K562 (cell line): ENCODE results near the gene C11orf98. TPM values are rescaled to one million over a fixed set of nuclear protein-coding genes. Genes with fewer than 3 reads are reported as not detected.
A peak's percentile ranks its signal among the peaks of the same experiment; 100 is the strongest.

Experiments
- ATAC-seq: fragments of 200-7000 bp; cut with Tn5 transposase; 3 replicates; pipeline ENCODE4 v1.9.1; 2020; ENCODE audit warnings: moderate library complexity
- BruUV-seq: library from RNA; stranded (reverse); fragments of 400-500 nt; replicated peaks from 2 replicates; lab custom pipeline; 2021; lab: Mats Ljungman, UMichigan
- CTCF ChIA-PET: fragments of 300-600 bp; formaldehyde crosslinking; extraction: SDS; loops from one replicate; lab custom pipeline; 2021; ENCODE audit warnings: low intra/inter-chr PET ratio; lab: Yijun Ruan, JAX
- POLR2A ChIA-PET: fragments of 300-600, 350-650 bp; sonication (Branson Sonifier 250); formaldehyde crosslinking; extraction: SDS; loops from one replicate; lab custom pipeline; 2021; ENCODE audit warnings: antibody characterized with exemption, inconsistent platforms; lab: Yijun Ruan, JAX
- DNase-seq, 4 experiments: peaks; one replicate each; pipeline versions ENCODE4 v3.0.0 to v3.0.0-alpha.2; 2011 to 2018; ENCODE audit warnings: low spot score in 3 of 4, mixed read lengths in 3 of 4; ENCODE audit errors: extremely low read depth in 1 of 4
- FAIRE-seq: peaks from 2 replicates; lab custom pipeline; 2011; peaks lifted over from hg19 to GRCh38; lab: Jason Lieb, UNC
- H2AFZ ChIP-seq: 2 replicates; pipeline ENCODE4 v1.6.0; 2011; ENCODE audit warnings: low read depth, low read length, control low read depth, inconsistent platforms
- H3K27ac ChIP-seq: fragments of 200-600 bp; 3 replicates; pipeline ENCODE4 v1.8.0; 2011; ENCODE audit warnings: low read depth, mild to moderate bottlenecking, control low read depth, inconsistent platforms, low read length, moderate library complexity, mixed read lengths; ENCODE audit errors: extremely low read depth
- H3K27me3 ChIP-seq, 2 experiments: fragments of 300-600 bp in 1 of 2; 2 replicates in 1 of 2; 3 replicates in 1 of 2; pipeline versions ENCODE4 v1.6.0 to v1.8.0; 2011; ENCODE audit warnings: inconsistent platforms in 2 of 2, low read length in 2 of 2, mild to moderate bottlenecking in 1 of 2, mixed read lengths in 1 of 2, moderate library complexity in 1 of 2; ENCODE audit not compliant: control insufficient read depth in 2 of 2, insufficient read depth in 2 of 2
- H3K36me3 ChIP-seq: fragments of 300-600 bp; 3 replicates; pipeline ENCODE4 v1.8.0; 2011; ENCODE audit warnings: mild to moderate bottlenecking, low read length, inconsistent platforms; ENCODE audit not compliant: control insufficient read depth, insufficient read depth
- H3K4me1 ChIP-seq, 2 experiments: fragments of 200-600 bp in 1 of 2; replicated peaks in 1 of 2; 2 replicates in 1 of 2; 3 replicates in 1 of 2; pipeline versions ENCODE4 v1.5.1 to v1.8.0; 2011; ENCODE audit warnings: inconsistent platforms in 2 of 2, low read length in 2 of 2, mild to moderate bottlenecking in 1 of 2, mixed read lengths in 1 of 2, moderate library complexity in 1 of 2; ENCODE audit not compliant: control insufficient read depth in 2 of 2, insufficient read depth in 2 of 2
- H3K4me2 ChIP-seq: 2 replicates; pipeline ENCODE4 v1.6.1; 2011; ENCODE audit warnings: low read length, control low read depth, inconsistent platforms, mixed read lengths; ENCODE audit not compliant: insufficient read depth
- H3K4me3 ChIP-seq: fragments of 200-600 bp; sonication (generic), shearing (Covaris generic); 2 replicates; pipeline ENCODE4 v1.5.1; 2016; ENCODE audit warnings: control low read depth, inconsistent platforms
- H3K79me2 ChIP-seq: fragments of 200-600 bp; 3 replicates; pipeline ENCODE4 v1.8.0; 2011; ENCODE audit warnings: low read length, inconsistent platforms; ENCODE audit not compliant: control insufficient read depth, insufficient read depth
- H3K9ac ChIP-seq, 2 experiments: 2 replicates each; pipeline versions ENCODE4 v1.6.0 to v1.6.1; 2011; ENCODE audit warnings: low read depth in 2 of 2, low read length in 2 of 2, control low read depth in 1 of 2, inconsistent platforms in 1 of 2, mild to moderate bottlenecking in 1 of 2, mixed read lengths in 1 of 2; ENCODE audit not compliant: insufficient read depth in 1 of 2
- H3K9me1 ChIP-seq: one replicate; pipeline ENCODE4 v1.6.0; 2011; ENCODE audit warnings: inconsistent platforms, mild to moderate bottlenecking, low read length, moderate library complexity; ENCODE audit not compliant: control insufficient read depth, insufficient read depth
- H3K9me3 ChIP-seq: replicated peaks from 2 replicates; pipeline ENCODE4 v1.5.1; 2011; ENCODE audit warnings: low read depth, low read length, inconsistent platforms; ENCODE audit not compliant: control insufficient read depth, insufficient read depth
- H4K20me1 ChIP-seq: replicated peaks from 2 replicates; pipeline ENCODE4 v1.6.1; 2011; ENCODE audit warnings: low read length, inconsistent platforms, mixed read lengths; ENCODE audit not compliant: control insufficient read depth, insufficient read depth
- ESRRA ChIP-seq: fragments of 450-650 bp; IDR thresholded peaks from 2 replicates; pipeline ENCODE4 v1.6.1; 2014; ENCODE audit warnings: low read depth, mild to moderate bottlenecking, moderate library complexity, borderline replicate concordance
- GABPB1 ChIP-seq: sonication (generic); formaldehyde crosslinking; IDR thresholded peaks from 2 replicates; pipeline ENCODE4 v1.8.0; 2022; ENCODE audit warnings: mild to moderate bottlenecking, missing genetic modification reagents
- HDAC3 ChIP-seq: fragments of 450-650 bp; IDR thresholded peaks from 2 replicates; pipeline ENCODE4 v1.6.1; 2018; ENCODE audit warnings: borderline replicate concordance, mild to moderate bottlenecking, moderate library complexity; ENCODE audit not compliant: partially characterized antibody
- HNRNPL ChIP-seq: fragments of 200-400 bp; formaldehyde crosslinking; IDR thresholded peaks from 2 replicates; pipeline ENCODE4 v1.6.1; 2017; ENCODE audit warnings: low read depth, mild to moderate bottlenecking, low read length
- KDM2B ChIP-seq: fragments of 250-450 bp; sonication (Bioruptor Pico); IDR thresholded peaks from 2 replicates; pipeline ENCODE4 v1.8.0; 2021; ENCODE audit warnings: mild to moderate bottlenecking, moderate library complexity
- POLR2G ChIP-seq: fragments of 200-400 bp; formaldehyde crosslinking; IDR thresholded peaks from 2 replicates; pipeline ENCODE4 v1.6.1; 2017; ENCODE audit warnings: low read depth, mild to moderate bottlenecking, antibody characterized with exemption, low read length, moderate library complexity
- POLR3G ChIP-seq: IDR thresholded peaks from 2 replicates; pipeline ENCODE4 v1.6.1; 2011; ENCODE audit not compliant: insufficient read length, insufficient replicate concordance; ENCODE audit errors: extremely low read depth
- PTBP1 ChIP-seq: fragments of 200-400 bp; formaldehyde crosslinking; IDR thresholded peaks from 2 replicates; pipeline ENCODE4 v1.6.1; 2017; ENCODE audit warnings: low read depth, low read length
- TAF1 ChIP-seq: IDR thresholded peaks from 2 replicates; pipeline ENCODE4 v1.6.1; 2011; ENCODE audit warnings: mild to moderate bottlenecking, low read length, moderate library complexity; ENCODE audit not compliant: insufficient read depth, control insufficient read depth, severe bottlenecking; ENCODE audit errors: extremely low read depth
- ZBTB34 ChIP-seq: fragments of 250-450 bp; sonication (Bioruptor Pico); IDR thresholded peaks from 2 replicates; pipeline ENCODE4 v1.8.0; 2021; ENCODE audit warnings: mild to moderate bottlenecking, moderate library complexity
- ZNF589 ChIP-seq: fragments of 200-800 bp; sonication (Bioruptor generic); IDR thresholded peaks from 2 replicates; pipeline ENCODE4 v1.6.1; 2016; ENCODE audit warnings: low read depth, missing genetic modification characterization, missing compliant biosample characterization
- ZNF699 ChIP-seq: fragments of 250-450 bp; sonication (Bioruptor Pico); IDR thresholded peaks from 2 replicates; pipeline ENCODE4 v1.8.0; 2021; ENCODE audit warnings: mild to moderate bottlenecking, moderate library complexity; ENCODE audit not compliant: insufficient replicate concordance
- WGBS: fragments of 100-300 bp; shearing (Covaris generic); methylation state at CpG from one replicate; pipeline ENCODE4 v1.1.6; 2016; ENCODE audit warnings: low coverage, mixed read lengths; ENCODE audit not compliant: insufficient coverage; ENCODE audit errors: missing lambda C conversion rate; 5-methylcytosine and 5-hydroxymethylcytosine counted together
- in situ Hi-C: fragments of 300-500 bp; cut with MboI; formaldehyde crosslinking; loops from 4 replicates; pipeline ENCODE4 v1.15.0; 2018; ENCODE audit warnings: inconsistent platforms, mixed read lengths
- intact Hi-C: fragments of 100-400 bp; cut with micrococcal nuclease; formaldehyde crosslinking; loops from 2 replicates; pipeline ENCODE4 v1.14.2; 2022
- polyA plus RNA-seq, 8 experiments: library from polyadenylated mRNA; depleted of rRNA in 4 of 8; stranded (reverse) in 5 of 8; unstranded in 3 of 8; fragments of >200 nt; fragmentation: Nextera tagmentation in 2 of 8; fragmentation: Illumina TruSeq in 1 of 8; extraction: Ambion mirVana in 2 of 8; extraction: Trizol in 1 of 8; gene quantifications; 2 replicates each; pipeline versions ENCODE4 v1.2.1 to v1.2.3, GENCODE V29; 2011 to 2014; ENCODE audit warnings: inconsistent platforms in 1 of 8, missing spikeins in 1 of 8
- total RNA-seq, 7 experiments: library from RNA; depleted of rRNA in 6 of 7; stranded (reverse); fragments of >200 nt in 6 of 7; fragmentation: Illumina TruSeq in 2 of 7; extraction: Trizol in 2 of 7; gene quantifications; 2 replicates each; pipeline versions ENCODE4 v1.2.1 to v1.2.3, GENCODE V29; 2011 to 2021; ENCODE audit warnings: low replicate concordance in 1 of 7
- TF ChIP-seq, protein P1 (sequence below): IDR thresholded peaks from 2 replicates; pipeline ENCODE4 v1.6.1; 2012; ENCODE audit warnings: low read depth, low read length, improper control_type of control experiment, borderline replicate concordance
- TF ChIP-seq, protein P2 (sequence below): sonication (generic); formaldehyde crosslinking; IDR thresholded peaks from 2 replicates; pipeline ENCODE4 v1.9.0; 2022; ENCODE audit warnings: mild to moderate bottlenecking, missing genetic modification reagents
- TF ChIP-seq, protein P3 (sequence below): sonication (generic); formaldehyde crosslinking; IDR thresholded peaks from 2 replicates; pipeline ENCODE4 v1.8.1; 2023; ENCODE audit warnings: mild to moderate bottlenecking, missing genetic modification reagents

Gene C11orf98
- total and polyA plus RNA-seq, 9 of the 15 experiments (the other 6 are each of a cell fraction or from before 2014, with no cell fraction given) = 103 to 352 (median 218) TPM

- Histone ChIP-seq H3K4me3 (no peak overlapping the region), H3K9me3 (no peaks in the 10 kb centered on the region), H3K79me2 (no peaks in the 10 kb centered on the region), H3K4me2 (no peak overlapping the region), H3K27me3 (no peaks in the 10 kb centered on the region), H3K36me3 (peaks cover 25% of the 10 kb centered on the region; the same call in 2 of the 3 replicates), H3K4me1 (peaks cover under 1 to 16% of the 10 kb centered on the region in 2 experiments; a peak in 3 of 5 replicates), H3K9ac (peak overlapping the region in 1 of 2 experiments; percentile 72; a peak in 2 of 4 replicates), H3K9me1 (no peaks in the 10 kb centered on the region), H2AFZ (no peak overlapping the region), H3K27ac (no peak overlapping the region), H4K20me1 (no peaks in the 10 kb centered on the region)
- WGBS = 86% methylated on average over 30 of the region's 74 CpGs
- FAIRE-seq (no peak), ATAC-seq (no peak; the same call in 2 of the 3 replicates), DNase-seq (no peak)
- intact Hi-C loops = no loop called here
- in situ Hi-C loops = no loop called here
- no TSS peak for BruUV-seq
- POLR2A ChIA-PET = interaction anchor here (0.7 to 1.9 kb wide), 3 partner anchors 7 to 16 kb away, joined by 3 to 11 read pairs (median 3); partner anchors contain the start of gene UQCC3
- CTCF ChIA-PET = no interaction called here
- TF ChIP-seq ESRRA (no peak), ZNF589 (CRISPR knock-in tag) (no peak), KDM2B (CRISPR knock-in tag) (no peak), PTBP1 (no peak), POLR3G (no peak), GABPB1 (CRISPR knock-in tag) (0 out of 2 replicates have a peak, but pooled peaks have one; percentile 16), HNRNPL (peak; percentile 44; the same call in 1 of the 2 replicates), HDAC3 (no peak), TAF1 (no peak), POLR2G (peak; percentile 69), ZNF699 (CRISPR knock-in tag) (no peak), ZBTB34 (CRISPR knock-in tag) (no peak)
- TF ChIP-seq, protein P1, sequence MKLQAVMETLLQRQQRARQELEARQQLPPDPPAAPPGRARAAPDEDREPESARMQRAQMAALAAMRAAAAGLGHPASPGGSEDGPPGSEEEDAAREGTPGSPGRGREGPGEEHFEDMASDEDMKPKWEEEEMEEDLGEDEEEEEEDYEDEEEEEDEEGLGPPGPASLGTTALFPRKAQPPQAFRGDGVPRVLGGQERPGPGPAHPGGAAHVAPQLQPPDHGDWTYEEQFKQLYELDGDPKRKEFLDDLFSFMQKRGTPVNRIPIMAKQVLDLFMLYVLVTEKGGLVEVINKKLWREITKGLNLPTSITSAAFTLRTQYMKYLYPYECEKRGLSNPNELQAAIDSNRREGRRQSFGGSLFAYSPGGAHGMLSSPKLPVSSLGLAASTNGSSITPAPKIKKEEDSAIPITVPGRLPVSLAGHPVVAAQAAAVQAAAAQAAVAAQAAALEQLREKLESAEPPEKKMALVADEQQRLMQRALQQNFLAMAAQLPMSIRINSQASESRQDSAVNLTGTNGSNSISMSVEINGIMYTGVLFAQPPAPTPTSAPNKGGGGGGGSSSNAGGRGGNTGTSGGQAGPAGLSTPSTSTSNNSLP = no peak
- TF ChIP-seq, protein P2, sequence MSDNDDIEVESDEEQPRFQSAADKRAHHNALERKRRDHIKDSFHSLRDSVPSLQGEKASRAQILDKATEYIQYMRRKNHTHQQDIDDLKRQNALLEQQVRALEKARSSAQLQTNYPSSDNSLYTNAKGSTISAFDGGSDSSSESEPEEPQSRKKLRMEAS = no peak
- TF ChIP-seq, protein P3, sequence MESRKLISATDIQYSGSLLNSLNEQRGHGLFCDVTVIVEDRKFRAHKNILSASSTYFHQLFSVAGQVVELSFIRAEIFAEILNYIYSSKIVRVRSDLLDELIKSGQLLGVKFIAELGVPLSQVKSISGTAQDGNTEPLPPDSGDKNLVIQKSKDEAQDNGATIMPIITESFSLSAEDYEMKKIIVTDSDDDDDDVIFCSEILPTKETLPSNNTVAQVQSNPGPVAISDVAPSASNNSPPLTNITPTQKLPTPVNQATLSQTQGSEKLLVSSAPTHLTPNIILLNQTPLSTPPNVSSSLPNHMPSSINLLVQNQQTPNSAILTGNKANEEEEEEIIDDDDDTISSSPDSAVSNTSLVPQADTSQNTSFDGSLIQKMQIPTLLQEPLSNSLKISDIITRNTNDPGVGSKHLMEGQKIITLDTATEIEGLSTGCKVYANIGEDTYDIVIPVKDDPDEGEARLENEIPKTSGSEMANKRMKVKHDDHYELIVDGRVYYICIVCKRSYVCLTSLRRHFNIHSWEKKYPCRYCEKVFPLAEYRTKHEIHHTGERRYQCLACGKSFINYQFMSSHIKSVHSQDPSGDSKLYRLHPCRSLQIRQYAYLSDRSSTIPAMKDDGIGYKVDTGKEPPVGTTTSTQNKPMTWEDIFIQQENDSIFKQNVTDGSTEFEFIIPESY (CRISPR knock-in tag) = peak; percentile 86
These were observed 22.7 kb upstream of the C11orf98 start for GRCh38 chr11:62687508-62688396.
